Osteoblast (primary cell): Measurements from ENCODE around the gene CD320. TPM values are rescaled to one million over a fixed set of nuclear protein-coding genes. Genes with fewer than 3 reads are reported as not detected.

Experiments used
- DNase-seq: peaks from one replicate; pipeline ENCODE4 v3.0.0; 2011; ENCODE audit warnings: low spot score, mixed read lengths; ENCODE audit not compliant: insufficient read length; ENCODE audit errors: missing footprints
- H2AFZ ChIP-seq: 2 replicates; pipeline ENCODE4 v1.6.0; 2011; ENCODE audit warnings: mild to moderate bottlenecking, low read length
- H3K27ac ChIP-seq: 2 replicates; pipeline ENCODE4 v1.5.1; 2011; ENCODE audit warnings: mild to moderate bottlenecking, low read depth, low read length, moderate library complexity
- H3K27me3 ChIP-seq: 2 replicates; pipeline ENCODE4 v1.6.0; 2012; ENCODE audit warnings: mild to moderate bottlenecking, control low read depth, inconsistent platforms, low read length, moderate library complexity; ENCODE audit not compliant: insufficient read depth
- H3K36me3 ChIP-seq: 2 replicates; pipeline ENCODE4 v1.5.1; 2011; ENCODE audit warnings: mild to moderate bottlenecking, low read length, control low read depth, moderate library complexity; ENCODE audit not compliant: insufficient read depth
- H3K4me1 ChIP-seq: 2 replicates; pipeline ENCODE4 v1.5.1; 2011; ENCODE audit warnings: mild to moderate bottlenecking, low read length, control low read depth, moderate library complexity; ENCODE audit not compliant: insufficient read depth
- H3K4me2 ChIP-seq: 2 replicates; pipeline ENCODE4 v1.6.0; 2011; ENCODE audit warnings: mild to moderate bottlenecking, low read length; ENCODE audit not compliant: insufficient read depth
- H3K4me3 ChIP-seq: fragments of 200-600 bp; sonication (generic); 3 replicates; pipeline ENCODE4 v1.5.1; 2012; ENCODE audit warnings: mild to moderate bottlenecking, low read length, inconsistent platforms; ENCODE audit not compliant: insufficient read depth
- H3K79me2 ChIP-seq: 2 replicates; pipeline ENCODE4 v1.6.0; 2012; ENCODE audit warnings: mild to moderate bottlenecking, low read length, control low read depth, inconsistent platforms; ENCODE audit not compliant: insufficient read depth
- H3K9me3 ChIP-seq: 2 replicates; pipeline ENCODE4 v1.5.1; 2011; ENCODE audit warnings: low read depth, low read length, control low read depth
- H4K20me1 ChIP-seq: 2 replicates; pipeline ENCODE4 v1.6.0; 2012; ENCODE audit warnings: mild to moderate bottlenecking, low read length, control low read depth; ENCODE audit not compliant: insufficient read depth
- CTCF ChIP-seq: IDR thresholded peaks from 2 replicates; pipeline ENCODE4 v1.5.1; 2011; ENCODE audit warnings: mild to moderate bottlenecking, low read depth, low read length, moderate library complexity; ENCODE audit errors: extremely low read depth
- total RNA-seq: library from RNA; depleted of rRNA; stranded (reverse); fragments of >200 nt; gene quantifications from 2 replicates; pipeline ENCODE4 v1.2.3, GENCODE V29; 2012

CD320 gene
- total RNA-seq, 1 donor: 22.8 TPM

DNA sequence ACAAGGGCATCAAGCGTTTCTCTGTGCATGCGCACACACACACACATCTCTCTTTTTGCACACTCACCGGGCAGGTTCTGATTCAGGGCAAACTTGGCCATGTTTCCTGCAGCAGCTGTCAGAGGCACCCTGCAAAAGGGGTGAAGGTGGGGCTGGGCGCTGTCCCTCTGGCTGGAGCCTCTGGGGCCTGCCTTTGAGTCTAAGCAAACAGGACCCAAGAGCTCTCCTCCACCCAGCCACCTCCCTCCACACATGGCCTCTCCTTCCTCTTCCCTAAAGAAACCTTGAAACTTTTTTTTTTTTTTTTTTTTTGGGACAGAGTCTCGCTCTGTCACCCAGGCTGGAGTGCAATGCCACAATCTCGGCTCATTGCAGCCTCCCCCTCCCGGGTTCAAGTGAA is 29.6 kb upstream of the CD320 start:
- H3K79me2 ChIP-seq: no peaks in the 10 kb centered on the region
- no peaks in the 10 kb centered on the region for H3K9me3 ChIP-seq
- no peak for TF ChIP-seq CTCF
- peaks cover 52% of the 10 kb centered on the region for H3K27me3 ChIP-seq
- no peak overlapping the region for H3K27ac ChIP-seq
- H3K4me3 ChIP-seq: no peak overlapping the region
- no peak overlapping the region for H3K4me2 ChIP-seq
- H4K20me1 ChIP-seq: no peaks in the 10 kb centered on the region
- no peaks in the 10 kb centered on the region for H3K4me1 ChIP-seq
- H3K36me3 ChIP-seq: no peaks in the 10 kb centered on the region
- H2AFZ ChIP-seq: no peak overlapping the region
- DNase-seq: peak; percentile 69

DNA sequence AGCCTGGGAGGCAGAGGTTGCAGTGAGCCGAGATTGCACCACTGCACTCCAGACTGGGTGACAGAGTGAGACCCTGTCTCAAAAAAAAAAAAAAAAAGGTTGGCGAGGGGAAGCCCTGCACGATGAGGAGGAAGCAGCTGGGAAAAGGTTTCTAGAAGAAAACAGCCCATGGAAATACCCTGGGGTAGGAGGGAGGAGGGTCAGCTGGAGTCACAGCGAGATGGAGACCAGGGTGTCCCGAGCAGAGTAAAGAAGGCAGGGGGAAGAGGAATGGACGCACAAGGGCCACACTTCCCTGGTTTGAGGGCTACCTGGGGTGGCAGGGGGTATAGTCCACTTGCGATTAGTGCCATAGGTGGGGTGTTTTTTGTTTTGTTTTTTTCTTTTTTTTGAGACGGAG is 28.5 kb upstream of the CD320 start:
- H3K4me2 ChIP-seq: no peak overlapping the region
- H4K20me1 ChIP-seq: no peaks in the 10 kb centered on the region
- no peak overlapping the region for H3K4me3 ChIP-seq
- no peaks in the 10 kb centered on the region for H3K4me1 ChIP-seq
- H3K27me3 ChIP-seq: peaks cover 44% of the 10 kb centered on the region
- no peak overlapping the region for H3K27ac ChIP-seq
- DNase-seq: peak; percentile 58
- H3K79me2 ChIP-seq: no peaks in the 10 kb centered on the region
- no peak for TF ChIP-seq CTCF
- H3K36me3 ChIP-seq: no peaks in the 10 kb centered on the region
- H2AFZ ChIP-seq: no peak overlapping the region
- no peaks in the 10 kb centered on the region for H3K9me3 ChIP-seq

DNA sequence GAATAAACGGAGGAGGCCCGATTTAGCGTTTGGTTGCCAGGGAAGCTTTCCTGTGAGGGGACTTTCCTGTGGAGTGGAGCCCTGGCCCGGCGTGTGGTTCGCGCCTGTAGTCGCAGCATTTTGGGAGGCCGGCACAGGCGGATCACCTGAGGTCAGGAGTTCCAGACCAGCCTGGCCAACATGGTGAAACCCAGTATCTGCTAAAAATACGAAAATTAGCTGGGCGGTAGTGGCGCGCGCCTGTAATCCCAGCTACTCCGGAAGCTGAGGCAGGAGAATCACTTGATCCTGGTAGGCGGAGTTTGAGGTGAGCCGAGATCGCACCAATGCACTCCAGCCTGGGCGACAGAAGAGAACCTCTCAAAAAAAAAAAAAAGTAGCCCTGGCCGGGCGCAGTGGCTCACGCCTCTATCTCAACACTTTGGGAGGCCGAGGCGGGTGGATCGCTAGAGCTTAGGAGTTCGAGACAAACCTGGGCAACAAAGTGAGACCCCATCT is 28.0 kb upstream of the CD320 start:
- Histone ChIP-seq H3K4me3 (no peak overlapping the region), H3K9me3 (no peaks in the 10 kb centered on the region), H3K27me3 (peaks cover 44% of the 10 kb centered on the region), H3K27ac (no peak overlapping the region), H3K4me1 (no peaks in the 10 kb centered on the region), H4K20me1 (no peaks in the 10 kb centered on the region), H3K4me2 (no peak overlapping the region), H2AFZ (no peak overlapping the region), H3K79me2 (no peaks in the 10 kb centered on the region), H3K36me3 (no peaks in the 10 kb centered on the region)
- TF ChIP-seq CTCF: no peak
- no peak for DNase-seq

DNA sequence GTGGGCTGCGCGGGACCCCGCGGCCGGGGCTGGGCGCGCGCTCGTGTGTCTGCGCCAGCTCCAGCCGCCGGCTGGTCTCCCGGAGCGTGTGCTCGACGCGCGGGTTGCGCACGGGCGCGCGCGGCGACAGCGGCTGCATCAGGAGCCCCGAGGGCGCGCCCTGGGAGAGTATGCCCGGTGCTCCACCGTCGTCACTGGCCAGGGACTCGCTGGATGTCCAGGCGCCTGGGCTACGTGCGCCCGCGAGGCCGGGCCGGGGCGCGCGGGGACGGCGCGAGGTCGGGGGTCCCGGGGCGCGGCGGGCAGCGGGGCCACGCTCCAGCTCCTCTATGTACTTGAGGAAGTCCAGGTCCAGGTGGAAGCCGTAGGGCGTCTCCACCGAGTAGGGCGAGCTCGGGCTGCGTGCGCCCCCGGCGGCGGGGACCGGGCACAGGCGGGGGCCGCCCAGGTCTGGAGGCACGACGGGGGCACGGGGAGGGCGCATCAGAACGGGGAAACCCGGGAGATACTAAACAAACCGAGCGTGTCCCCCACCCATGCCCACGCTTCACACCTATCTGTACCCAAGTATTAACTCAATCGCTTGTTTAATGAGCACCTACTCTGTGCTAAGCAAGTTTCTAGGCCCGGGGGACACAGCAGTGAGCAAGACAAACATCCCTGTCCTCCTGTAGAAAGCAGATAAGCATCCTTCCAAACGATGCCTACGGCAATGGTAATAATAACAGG is 27.3 kb upstream of the CD320 start:
- H3K4me3 ChIP-seq: no peak overlapping the region
- peaks cover 39% of the 10 kb centered on the region for H3K27me3 ChIP-seq
- H3K79me2 ChIP-seq: no peaks in the 10 kb centered on the region
- H4K20me1 ChIP-seq: no peaks in the 10 kb centered on the region
- no peak overlapping the region for H3K4me2 ChIP-seq
- no peaks in the 10 kb centered on the region for H3K4me1 ChIP-seq
- no peaks in the 10 kb centered on the region for H3K9me3 ChIP-seq
- H3K36me3 ChIP-seq: no peaks in the 10 kb centered on the region
- H2AFZ ChIP-seq: no peak overlapping the region
- no peak overlapping the region for H3K27ac ChIP-seq
- DNase-seq: peak; percentile 84
- no peak for TF ChIP-seq CTCF
